DMS153 treated with DMSO at 0.1 percent for 48 hours (cell line): ENCODE data around the gene FAM9C.
"Not testable (repeated sequence)": the region's sequence is repeated elsewhere in the genome, so short reads cannot be mapped to it uniquely, and the experiment has no call there.

Experiments
- DNase-seq: peaks from one replicate; lab custom pipeline; 2025; ENCODE audit not compliant: unreplicated experiment; lab: John Stamatoyannopoulos, UW

FAM9C gene

DNA sequence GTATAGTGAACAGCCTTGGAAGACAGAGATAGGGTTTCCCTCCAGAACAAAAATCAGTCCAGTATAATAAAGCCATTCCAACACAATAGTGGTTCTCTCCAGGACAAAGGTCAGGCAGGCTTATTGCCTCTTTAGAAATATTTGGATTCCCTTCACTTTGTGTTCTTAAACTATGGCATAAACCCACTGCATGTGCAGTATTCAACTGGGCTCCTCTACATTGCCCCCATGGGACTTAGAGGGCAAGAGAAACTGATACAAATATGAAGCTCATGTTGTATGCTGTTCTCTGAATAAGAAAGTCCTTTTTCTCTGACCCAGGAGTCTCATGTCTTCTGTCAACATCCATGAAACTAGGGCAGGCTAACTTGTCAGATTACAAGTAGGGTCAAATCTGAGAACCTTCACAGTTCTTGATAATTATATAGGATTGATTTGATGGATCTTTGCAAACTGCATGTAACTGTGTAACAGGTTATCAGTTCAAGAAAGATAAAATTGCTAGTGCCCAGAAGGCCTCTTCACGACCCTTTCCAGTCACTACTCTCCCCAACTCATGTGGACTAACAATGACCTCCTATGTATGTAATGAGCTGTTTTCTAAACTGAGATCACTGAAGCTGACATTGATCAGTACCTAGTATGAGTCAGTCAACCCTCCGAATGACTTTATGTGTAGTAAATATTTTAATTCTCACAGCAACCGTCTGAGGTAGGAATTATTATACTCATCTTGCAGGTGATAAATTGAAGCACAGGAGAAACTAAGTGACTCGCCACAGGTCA, 31.9 kb upstream of the FAM9C start:
- no peak for DNase-seq

DNA sequence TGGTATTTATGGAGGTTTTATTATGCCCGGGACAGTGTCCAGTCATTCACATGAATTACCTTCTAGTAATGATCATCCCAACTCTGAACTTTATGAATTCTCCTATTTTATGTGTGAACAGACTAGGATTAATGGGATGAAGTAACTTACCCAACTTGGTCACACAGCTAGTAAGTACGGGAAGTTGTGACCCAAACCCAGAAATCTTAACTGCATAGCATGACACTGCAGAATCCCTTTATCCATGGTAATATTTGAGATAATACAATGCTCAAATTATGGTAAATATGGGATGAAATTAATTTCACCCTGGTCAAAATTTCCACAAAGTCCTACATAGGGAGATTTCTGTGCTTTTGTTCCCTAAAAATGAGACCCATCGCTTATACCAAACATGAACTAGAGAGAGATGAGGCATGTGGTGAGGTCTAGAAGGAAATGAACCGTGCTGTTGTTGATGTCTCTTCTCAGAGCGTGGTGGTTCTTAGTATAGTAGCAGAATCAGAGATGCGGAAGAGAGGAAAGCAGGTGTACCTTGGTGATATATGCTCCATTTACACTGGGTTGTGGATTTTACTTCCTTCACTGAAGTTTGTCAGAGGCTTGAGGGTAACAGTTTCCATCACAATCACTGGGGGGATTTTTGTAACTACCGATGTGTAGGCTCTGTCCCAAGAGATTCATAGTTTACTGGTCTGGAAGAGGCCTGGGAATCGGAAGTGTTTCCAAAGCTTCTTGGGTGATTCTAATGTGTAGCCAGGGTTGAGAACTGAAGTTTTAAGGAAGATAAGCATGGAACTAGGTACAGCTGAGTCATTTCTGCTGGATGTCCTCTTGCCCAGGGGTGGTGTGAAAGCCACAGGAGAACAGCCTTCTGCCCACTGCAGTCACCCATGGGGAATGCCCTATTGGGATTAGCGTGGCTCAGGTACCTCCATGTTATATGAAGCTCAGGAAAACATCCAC, 30.2 kb upstream of the FAM9C start:
- no peak for DNase-seq

DNA sequence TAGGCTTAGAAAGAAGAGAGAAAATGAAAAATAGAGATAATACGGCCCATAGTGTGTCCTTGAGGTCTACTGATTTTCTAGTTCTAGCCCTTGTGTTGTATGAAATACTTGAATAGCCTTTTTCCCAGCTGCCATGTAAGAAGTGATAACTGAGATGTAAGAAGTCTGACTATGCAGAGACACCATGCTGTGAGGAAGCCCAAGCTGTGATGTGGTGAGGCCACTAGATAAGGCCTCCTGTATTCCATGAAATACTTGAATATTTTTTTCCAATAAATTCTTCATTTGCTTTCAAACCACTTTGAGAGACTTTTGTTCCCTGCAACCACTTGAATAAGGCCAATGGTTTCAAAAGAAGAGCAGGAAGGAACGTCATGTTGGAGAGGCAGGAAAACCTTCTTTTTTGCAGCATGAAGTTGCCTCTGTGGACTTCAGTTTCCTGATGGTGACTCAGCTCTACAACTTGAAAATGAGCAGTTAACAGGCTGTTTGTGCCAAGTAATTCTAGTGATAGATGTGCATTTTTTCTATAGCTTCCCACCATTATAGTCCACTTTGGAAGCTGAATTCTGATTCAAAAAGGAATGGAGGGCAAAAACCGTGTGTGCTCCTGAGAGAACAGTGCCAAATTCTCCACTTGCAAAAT, 25.5 kb upstream of the FAM9C start:
- DNase-seq: no peak

DNA sequence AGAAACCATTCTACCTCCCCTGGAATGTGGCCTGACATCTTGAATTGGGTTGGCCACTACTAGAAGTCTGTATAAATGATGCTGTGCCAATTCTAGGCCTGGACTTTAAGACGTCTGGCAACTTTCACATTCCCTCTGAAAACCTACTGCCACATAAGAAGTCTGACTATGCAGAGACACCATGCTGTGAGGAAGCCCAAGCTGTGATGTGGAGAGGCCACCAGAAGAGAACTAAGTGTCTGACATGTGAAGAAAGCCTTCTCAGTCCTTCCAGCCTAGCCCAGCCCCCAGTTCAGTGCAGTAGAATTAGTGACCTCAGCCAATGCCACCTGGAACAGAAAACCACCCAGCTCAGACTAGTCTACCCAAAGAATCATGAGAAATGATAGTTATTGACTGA, 24.2 kb upstream of the FAM9C start:
- DNase-seq: no peak

DNA sequence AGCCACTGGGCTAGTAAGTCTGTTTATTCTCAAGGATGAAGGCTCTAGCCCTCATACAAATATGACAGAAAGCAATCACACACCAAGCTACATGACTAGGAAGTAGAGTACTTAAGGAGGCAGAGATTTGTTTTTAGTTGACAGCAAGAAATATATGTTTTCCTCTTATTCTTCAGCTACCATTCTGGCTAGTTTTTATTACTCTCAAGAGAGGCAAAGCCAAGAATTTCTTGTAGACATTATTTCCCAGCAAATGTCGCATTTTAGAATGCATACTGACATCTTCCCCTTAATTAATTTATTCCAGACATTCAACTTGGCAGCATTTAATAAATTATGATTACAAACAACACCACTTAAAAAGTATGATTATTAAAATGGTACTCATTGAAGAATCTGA, 23.4 kb upstream of the FAM9C start:
- DNase-seq: no peak

DNA sequence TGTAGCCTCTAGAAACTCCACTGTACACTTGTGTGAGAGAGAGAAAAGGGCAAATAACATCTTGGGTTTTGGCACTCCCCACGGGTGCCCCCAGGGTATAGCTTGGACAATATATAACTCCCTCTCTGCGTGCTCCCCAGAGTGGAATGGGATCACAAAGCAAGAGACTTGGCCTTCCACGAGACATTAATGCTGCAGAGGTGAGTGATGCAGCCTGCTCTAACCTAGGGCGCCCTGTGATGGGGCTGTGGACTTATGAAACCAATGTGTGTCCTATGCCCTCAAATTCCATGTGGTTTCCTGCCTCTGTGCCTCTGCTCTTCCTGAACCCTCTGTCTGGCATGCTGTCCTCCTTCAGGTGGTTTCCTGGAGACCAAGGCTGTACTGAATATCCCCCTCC, 22.0 kb upstream of the FAM9C start:
- no peak for DNase-seq

DNA sequence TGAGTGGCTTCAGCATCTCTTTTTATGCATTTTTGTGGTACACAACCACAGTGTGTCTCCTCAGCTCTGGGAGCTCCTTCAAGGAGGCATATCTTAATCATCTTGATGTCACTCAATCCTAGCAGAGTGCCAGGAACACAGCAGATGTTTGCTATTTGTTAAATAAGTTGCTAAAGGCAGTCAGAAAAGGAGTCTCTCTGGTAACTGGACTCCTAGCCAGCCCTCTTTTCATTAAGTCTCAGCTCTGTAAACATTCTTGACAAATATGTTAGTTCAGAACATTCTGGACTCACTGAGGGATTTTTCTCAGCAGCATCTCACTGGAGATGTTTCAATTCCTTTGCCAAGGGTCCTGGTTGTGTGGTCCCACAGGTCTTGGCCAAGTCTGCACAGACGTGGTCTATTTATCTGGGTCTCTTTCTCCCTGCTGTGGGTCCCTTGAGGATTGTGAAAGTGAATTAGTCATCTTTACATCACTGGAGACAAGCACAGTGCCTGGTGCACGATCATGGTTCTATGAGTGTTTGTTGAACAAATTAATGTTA, 20.3 kb upstream of the FAM9C start:
- DNase-seq: no peak

DNA sequence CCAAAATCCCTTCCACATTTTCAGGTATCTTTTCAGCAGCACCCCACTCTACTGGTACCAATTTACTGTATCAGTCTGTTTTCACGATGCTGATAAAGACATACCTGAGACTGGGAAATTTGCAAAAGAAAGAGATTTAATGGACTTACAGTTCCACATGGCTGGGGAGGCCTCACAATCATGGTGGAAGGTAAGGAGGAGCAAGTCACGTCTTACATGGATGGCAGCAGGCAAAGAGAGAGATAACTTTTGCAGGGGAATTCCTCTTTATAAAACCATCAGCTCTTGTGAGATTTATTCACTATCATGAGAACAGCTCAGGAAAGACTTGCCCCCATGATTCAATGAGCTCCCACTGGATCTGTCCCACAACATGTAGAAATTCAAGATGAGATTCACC, 18.7 kb upstream of the FAM9C start:
- DNase-seq: not testable (repeated sequence)

DNA sequence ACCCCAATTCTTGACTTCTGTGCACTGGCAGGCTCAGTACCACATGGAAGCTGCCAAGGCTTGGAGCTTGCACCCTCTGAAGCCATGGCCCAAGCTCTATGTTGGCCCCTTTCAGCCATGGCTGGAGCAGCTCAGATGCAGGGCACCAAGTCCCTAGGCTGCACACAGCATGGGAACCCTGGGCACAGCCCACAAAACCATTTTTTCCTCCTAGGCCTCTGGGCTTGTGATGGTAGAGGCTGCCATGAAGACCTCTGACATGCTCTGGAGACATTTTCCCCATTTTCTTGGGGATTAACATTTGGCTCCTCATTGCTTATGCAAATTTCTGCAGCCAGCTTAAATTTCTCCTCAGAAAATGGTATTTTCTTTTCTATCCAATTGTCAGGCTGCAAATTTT, 17.9 kb upstream of the FAM9C start:
- not testable (repeated sequence) for DNase-seq

DNA sequence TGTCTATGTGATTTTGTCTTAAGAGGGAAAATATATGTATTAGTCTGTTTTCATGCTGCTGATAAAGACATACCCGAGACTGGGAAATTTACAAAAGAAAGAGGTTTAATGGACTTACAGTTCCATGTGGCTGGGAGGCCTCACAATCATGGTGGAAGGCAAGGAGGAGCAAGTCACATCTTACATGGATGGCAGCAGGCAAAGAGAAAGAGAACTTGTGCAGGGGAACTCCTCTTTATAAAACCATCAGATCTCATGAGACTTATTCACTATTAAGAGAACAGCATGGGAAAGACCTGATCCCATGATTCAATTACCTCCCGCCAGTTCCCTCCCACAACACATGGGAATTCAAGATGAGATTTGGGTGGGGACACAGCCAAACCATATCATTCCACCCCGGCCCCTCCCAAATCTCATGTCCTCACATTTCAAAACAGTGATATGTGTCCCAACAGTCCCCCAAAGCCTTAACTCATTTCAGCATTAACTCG, 16.8 kb upstream of the FAM9C start:
- not testable (repeated sequence) for DNase-seq

DNA sequence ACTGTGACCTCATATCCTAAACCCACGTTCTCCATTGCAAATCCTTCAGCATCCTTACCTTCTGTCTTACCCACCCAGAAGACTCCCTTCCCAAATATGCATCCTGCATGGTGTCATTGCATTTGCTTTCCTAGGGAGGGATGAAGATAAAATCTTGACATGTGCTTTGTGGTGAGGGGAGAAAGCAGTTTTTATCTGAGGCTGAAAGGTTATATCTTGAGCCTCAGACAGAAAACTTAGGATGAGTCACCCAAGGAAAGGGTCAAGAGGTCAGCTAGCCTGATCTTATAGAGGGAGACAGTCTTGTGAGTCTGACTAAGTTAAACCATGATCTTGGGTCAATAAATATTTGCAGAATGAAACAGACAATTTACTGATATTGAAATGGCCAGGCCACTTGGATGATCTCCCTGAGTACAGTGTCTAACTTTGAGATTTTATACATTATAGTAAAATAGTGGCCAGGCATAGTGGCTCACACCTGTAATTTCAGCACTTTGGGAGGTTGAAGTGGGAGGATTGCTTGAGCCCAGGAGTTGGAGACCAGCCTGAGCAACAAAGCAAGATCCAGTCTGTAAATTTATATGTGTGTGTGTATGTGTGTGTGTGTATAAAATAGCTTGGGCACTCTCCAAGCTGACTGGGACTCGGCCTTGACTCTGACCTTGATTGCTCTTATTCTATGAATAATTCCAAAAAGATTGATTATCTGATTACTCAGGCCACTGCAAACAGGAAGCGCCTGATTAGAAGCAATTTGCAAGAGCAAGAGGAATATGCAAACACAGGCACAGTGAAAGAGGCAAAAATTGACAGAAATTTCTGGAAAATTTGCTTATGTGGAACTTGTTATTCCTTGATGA, 15.4 kb upstream of the FAM9C start:
- DNase-seq: no peak

DNA sequence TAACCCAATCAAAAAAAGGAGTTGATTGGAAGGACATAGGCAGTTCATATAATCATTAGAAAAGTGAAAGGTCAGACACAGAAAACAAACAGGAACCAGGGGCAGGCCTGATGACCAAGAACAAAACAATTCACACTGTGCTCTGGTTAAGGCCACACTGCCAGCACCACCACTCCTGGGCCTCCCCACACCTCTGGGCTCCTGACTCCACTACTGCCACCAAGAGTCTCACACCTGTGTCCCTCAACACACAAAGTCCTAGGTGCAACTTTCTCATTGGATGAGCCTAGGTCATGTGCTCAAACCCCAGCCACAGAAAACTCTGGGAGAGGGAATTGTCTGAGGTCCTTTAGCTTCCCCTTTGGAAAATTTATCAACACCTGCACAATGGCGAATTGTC, 11.1 kb upstream of the FAM9C start:
- DNase-seq: no peak

DNA sequence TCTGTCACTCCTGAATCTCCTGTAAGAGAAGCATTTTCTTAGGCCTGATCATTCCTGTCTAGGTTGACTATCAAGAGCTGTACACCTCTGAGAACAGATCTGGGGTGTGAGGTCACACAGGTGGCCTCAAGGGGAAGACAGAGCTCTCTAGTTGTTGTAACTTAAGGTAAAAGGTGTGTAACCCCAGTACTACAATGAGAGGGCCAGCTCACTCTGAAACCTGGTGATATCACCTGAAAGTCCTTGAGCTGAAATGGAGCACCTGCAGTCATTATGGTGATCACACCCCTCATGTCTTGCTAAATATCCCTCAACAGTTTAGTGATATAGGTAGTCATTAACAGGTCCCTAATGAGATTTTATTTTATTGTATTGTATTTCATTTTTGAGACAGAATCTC, 8.8 kb upstream of the FAM9C start:
- no peak for DNase-seq

DNA sequence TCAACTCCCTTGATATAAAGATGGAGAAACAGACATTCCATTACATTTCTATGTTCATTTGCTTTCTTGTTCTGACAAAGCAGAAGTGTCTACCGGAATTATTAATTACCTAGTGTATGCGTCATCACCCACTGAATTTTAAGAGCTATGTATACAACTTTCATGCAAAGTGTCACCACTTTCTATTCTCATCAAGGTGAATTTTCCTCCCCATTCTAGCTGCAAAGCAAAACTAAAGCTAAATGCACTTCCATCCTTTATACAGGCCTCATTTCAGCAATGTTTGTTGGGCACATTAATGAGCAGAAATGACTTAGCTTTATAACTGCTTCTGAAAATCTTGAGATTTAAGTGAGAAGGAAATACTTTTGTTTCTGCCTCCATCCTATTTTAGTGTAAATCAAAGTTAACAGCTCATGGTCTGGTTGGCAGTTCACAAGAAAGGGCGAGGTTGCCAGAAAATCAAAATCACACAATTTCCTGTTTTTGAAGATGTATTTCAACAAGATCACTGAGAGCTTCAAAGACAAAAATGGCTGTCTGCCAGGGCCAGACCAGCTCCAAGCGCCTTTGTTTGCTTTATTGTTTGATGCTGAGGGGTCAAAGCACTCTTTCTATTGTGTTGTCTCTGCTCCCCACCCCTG, 7.2 kb upstream of the FAM9C start:
- no peak for DNase-seq

DNA sequence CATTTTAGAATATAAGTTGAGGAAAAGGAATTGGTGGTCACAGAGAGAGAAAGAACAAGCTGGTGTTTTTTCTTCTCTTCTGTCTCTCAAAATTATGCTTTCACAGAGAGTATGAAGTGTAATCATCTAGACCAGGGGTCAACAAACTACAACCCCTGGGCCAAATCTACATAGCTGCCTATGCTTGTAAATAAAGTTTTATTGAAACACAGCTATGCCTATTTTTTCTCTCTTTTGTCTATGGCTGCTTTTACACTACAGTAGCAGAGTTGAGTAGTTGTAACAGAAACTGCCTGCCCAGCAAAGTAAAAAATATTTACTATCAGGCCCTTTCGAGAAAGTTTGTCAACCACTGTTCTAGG, 6.7 kb upstream of the FAM9C start:
- DNase-seq: no peak

DNA sequence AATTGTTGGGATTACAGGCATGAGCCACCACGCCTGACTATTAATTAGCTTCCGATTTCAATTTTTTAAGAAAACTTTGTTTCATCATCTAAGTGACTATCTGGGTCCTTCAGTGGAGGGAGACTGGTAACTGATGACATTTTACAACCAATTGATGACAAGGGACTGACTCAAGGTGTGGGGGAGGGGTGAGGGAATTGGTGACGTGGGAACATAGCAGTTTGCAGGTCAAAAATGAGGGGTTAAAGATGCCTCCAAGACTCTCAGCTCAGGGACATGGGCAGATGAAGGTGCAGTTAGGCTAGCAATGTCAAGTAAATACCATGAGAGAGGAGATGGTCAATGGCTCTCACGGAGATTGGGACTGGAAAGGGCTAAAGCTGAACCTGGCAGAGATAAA, 5.7 kb upstream of the FAM9C start:
- DNase-seq: no peak

DNA sequence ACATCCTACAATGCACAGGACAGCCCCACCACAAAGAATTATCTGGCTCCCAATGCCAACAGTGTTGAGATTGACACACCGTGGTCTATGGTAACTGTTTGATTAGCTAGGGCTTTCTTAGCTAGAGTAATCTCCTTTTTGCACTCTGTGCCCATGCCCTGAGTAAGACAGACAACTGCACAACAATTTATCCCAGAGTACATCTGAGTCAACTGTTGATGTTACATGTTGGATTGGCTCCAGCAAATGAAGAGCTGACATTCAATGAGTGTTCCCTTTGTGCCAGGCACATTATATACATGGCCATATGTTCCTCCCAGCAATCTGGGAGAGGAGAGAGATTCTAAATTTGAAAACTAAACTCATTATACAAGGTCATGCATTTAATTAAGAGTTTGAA, 3.9 kb upstream of the FAM9C start:
- no peak for DNase-seq

DNA sequence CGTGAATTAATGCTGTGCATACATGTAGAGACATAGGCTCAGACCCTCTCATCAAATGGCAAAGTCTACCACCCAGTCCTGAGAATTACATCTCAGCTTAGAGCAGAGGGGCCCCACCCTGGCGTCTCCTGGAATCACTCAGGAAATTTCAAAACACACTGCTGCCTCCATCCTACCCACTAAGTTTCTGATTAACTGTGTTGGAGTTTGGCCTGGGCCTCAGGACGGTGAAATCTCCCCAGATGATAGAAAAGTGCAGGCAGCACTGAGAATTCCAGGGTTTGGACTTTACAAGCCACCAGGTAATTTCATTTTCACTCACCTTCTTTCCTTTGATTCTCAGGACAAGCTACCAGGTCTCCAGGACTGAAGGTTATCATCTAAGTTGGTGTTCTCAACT, 3.3 kb upstream of the FAM9C start:
- DNase-seq: no peak

DNA sequence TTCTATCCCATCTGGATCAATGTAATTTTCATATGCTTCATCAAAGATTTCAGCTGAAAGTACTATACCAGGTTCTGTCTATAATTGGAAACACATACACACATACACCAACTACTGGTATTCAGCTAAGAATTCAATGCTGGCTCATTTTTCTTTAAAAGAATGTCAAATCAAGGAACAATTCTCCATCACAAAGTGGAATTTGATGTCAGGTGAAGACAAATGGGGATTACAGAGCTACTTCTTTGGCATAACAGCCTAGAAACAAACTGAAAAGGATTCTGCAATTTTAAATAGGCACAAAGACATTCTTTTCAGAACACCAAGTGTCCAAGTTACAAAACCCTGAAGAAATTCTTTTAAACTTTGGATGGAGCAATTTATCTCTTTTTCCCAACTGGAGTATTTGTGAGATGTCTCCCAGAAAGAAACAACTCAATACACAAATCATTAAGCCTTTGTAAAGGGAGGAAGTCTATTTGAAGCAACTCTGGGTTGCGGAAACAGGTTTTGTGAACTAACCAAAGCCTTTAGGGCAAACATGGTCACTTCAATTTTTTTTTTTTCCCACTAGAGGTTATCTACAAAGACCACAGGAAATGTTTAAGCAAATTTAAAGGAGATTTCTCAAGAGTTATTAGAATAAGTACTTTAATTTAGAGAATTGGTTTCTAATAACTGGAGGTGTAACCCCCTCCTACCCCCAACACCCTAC, 1.9 kb upstream of the FAM9C start:
- no peak for DNase-seq
